Glutamatergic neuron (in vitro differentiated cells): ENCODE results near the gene KIR2DL4. TPM values are rescaled to one million over a fixed set of nuclear protein-coding genes. Genes with fewer than 3 reads are reported as not detected.
"Not testable (repeated sequence)": the region's sequence is repeated elsewhere in the genome, so short reads cannot be mapped to it uniquely, and the experiment has no call there.

Experiments used
- DNase-seq: peaks from one replicate; pipeline ENCODE4 v3.0.0; 2022
- H3K27ac Mint-ChIP-seq: one replicate; pipeline ENCODE4 v1.8.0; 2020; ENCODE audit warnings: mild to moderate bottlenecking, mixed read lengths, inconsistent platforms; ENCODE audit not compliant: unreplicated experiment
- H3K27me3 Mint-ChIP-seq: one replicate; pipeline ENCODE4 v1.8.0; 2020; ENCODE audit warnings: mild to moderate bottlenecking, moderate library complexity, mixed read lengths, inconsistent platforms; ENCODE audit not compliant: unreplicated experiment
- H3K36me3 Mint-ChIP-seq: one replicate; pipeline ENCODE4 v1.8.0; 2020; ENCODE audit warnings: mild to moderate bottlenecking, mixed read lengths, inconsistent platforms; ENCODE audit not compliant: unreplicated experiment
- H3K4me1 Mint-ChIP-seq: one replicate; pipeline ENCODE4 v1.8.0; 2020; ENCODE audit warnings: mild to moderate bottlenecking, low read depth, mixed read lengths, inconsistent platforms; ENCODE audit not compliant: unreplicated experiment
- H3K4me3 Mint-ChIP-seq: one replicate; pipeline ENCODE4 v1.8.0; 2020; ENCODE audit warnings: mild to moderate bottlenecking, mixed read lengths, inconsistent platforms; ENCODE audit not compliant: unreplicated experiment
- H3K9me3 Mint-ChIP-seq: one replicate; pipeline ENCODE4 v1.8.0; 2020; ENCODE audit warnings: mild to moderate bottlenecking, moderate library complexity, mixed read lengths, inconsistent platforms; ENCODE audit not compliant: unreplicated experiment
- CTCF ChIP-seq: fragments of 200-600 bp; sonication (generic); IDR thresholded peaks from one replicate; pipeline ENCODE4 v1.5.0; 2021; ENCODE audit not compliant: partially characterized antibody, unreplicated experiment
- total RNA-seq: library from RNA; stranded (reverse); fragmentation: NEBNext Ultra II Directional; extraction: Animal tissue kit (Norgen Biotek cat#: 25700); gene quantifications from one replicate; pipeline ENCODE4 v1.2.1, GENCODE V29; 2021; ENCODE audit not compliant: unreplicated experiment

Gene KIR2DL4
- total RNA-seq, 1 donor from 2014 or later, result not detected

- peaks cover 15% of the 10 kb centered on the region for H3K9me3 Mint-ChIP-seq
- H3K4me3 Mint-ChIP-seq, H3K27me3 Mint-ChIP-seq: not testable (repeated sequence)
Measured at GRCh38 chr19:54843171-54843570, 39.8 kb downstream of the KIR2DL4 start.

GRCh38 chr19:54850061-54850640, 46.7 kb downstream of the KIR2DL4 start, which contains the start of gene KIR3DL2:
Gene KIR3DL2, plus strand, starts transcription at chr19:54850443. Its CDS starts 33 bp downstream, at chr19:54850476.
- H3K9me3 Mint-ChIP-seq, result peaks cover 24% of the 10 kb centered on the region
- H3K36me3 Mint-ChIP-seq, result peaks cover 15% of the 10 kb centered on the region

More at GRCh38 chr19:54843171-54843570, 39.8 kb downstream of the KIR2DL4 start:
- H3K4me1 Mint-ChIP-seq, DNase-seq, H3K27ac Mint-ChIP-seq: not testable (repeated sequence)
- peaks cover 13% of the 10 kb centered on the region for H3K36me3 Mint-ChIP-seq

GRCh38 chr19:54850930-54851329, 47.5 kb downstream of the KIR2DL4 start:
- DNase-seq, result no peak
- no peak for TF ChIP-seq CTCF
- Mint-ChIP-seq H3K27me3 (peaks cover 8% of the 10 kb centered on the region), H3K4me3 (no peak overlapping the region), H3K4me1 (no peaks in the 10 kb centered on the region), H3K27ac (no peak overlapping the region), H3K36me3 (peaks cover 17% of the 10 kb centered on the region), H3K9me3 (peaks cover 23% of the 10 kb centered on the region)

More at GRCh38 chr19:54850061-54850640, 46.7 kb downstream of the KIR2DL4 start, which contains the start of gene KIR3DL2:
- H3K4me1 Mint-ChIP-seq, H3K4me3 Mint-ChIP-seq, H3K27me3 Mint-ChIP-seq, DNase-seq, H3K27ac Mint-ChIP-seq: not testable (repeated sequence)

GRCh38 chr19:54851353-54851752, 47.9 kb downstream of the KIR2DL4 start:
- H3K27ac Mint-ChIP-seq, result no peak overlapping the region
- H3K4me3 Mint-ChIP-seq, result no peak overlapping the region
- peaks cover 17% of the 10 kb centered on the region for H3K36me3 Mint-ChIP-seq
- no peak for DNase-seq
- H3K4me1 Mint-ChIP-seq, result no peaks in the 10 kb centered on the region
- TF ChIP-seq CTCF, result no peak
- H3K9me3 Mint-ChIP-seq, result peaks cover 22% of the 10 kb centered on the region
- H3K27me3 Mint-ChIP-seq, result peaks cover 8% of the 10 kb centered on the region

- not testable (repeated sequence) for H3K4me3 Mint-ChIP-seq, H3K27me3 Mint-ChIP-seq, DNase-seq, H3K4me1 Mint-ChIP-seq, H3K27ac Mint-ChIP-seq, H3K36me3 Mint-ChIP-seq
- peaks cover 15% of the 10 kb centered on the region for H3K9me3 Mint-ChIP-seq
Measured at GRCh38 chr19:54855241-54855640, 51.8 kb downstream of the KIR2DL4 start.

GRCh38 chr19:54858476-54858875, 55.1 kb downstream of the KIR2DL4 start:
- not testable (repeated sequence) for H3K36me3 Mint-ChIP-seq, H3K4me3 Mint-ChIP-seq, H3K9me3 Mint-ChIP-seq, H3K27ac Mint-ChIP-seq, DNase-seq, H3K27me3 Mint-ChIP-seq, H3K4me1 Mint-ChIP-seq

- not testable (repeated sequence) for H3K4me3 Mint-ChIP-seq, H3K27me3 Mint-ChIP-seq, H3K36me3 Mint-ChIP-seq, DNase-seq, H3K27ac Mint-ChIP-seq, H3K9me3 Mint-ChIP-seq, H3K4me1 Mint-ChIP-seq
Measured at GRCh38 chr19:54859421-54859820, 56.0 kb downstream of the KIR2DL4 start.

GRCh38 chr19:54863459-54863858, 60.0 kb downstream of the KIR2DL4 start:
- not testable (repeated sequence) for H3K27me3 Mint-ChIP-seq, H3K36me3 Mint-ChIP-seq, H3K9me3 Mint-ChIP-seq, H3K4me1 Mint-ChIP-seq, H3K27ac Mint-ChIP-seq, H3K4me3 Mint-ChIP-seq, DNase-seq

Other genes with a start within 250 kb of the KIR2DL4 start
- gene LILRA2, start 229.8 kb upstream of the KIR2DL4 start, total RNA-seq, result not detected
- gene LILRA1, start 210.0 kb upstream of the KIR2DL4 start, total RNA-seq, result not detected
- gene LILRB1, start 173.1 kb upstream of the KIR2DL4 start, total RNA-seq, result 0.22 TPM
- 0.44 TPM for gene LILRB4, start 140.6 kb upstream of the KIR2DL4 start, total RNA-seq
- not detected for gene KIR3DL3, start 79.2 kb upstream of the KIR2DL4 start, total RNA-seq
- not detected for gene KIR2DL3, start 65.1 kb upstream of the KIR2DL4 start, total RNA-seq
- gene KIR2DL1, start 33.8 kb upstream of the KIR2DL4 start, total RNA-seq, result not detected
- gene KIR3DL1, start 12.9 kb downstream of the KIR2DL4 start, total RNA-seq, result not detected
- not detected for gene KIR2DS4, start 29.1 kb downstream of the KIR2DL4 start, total RNA-seq
- gene KIR3DL2, start 46.8 kb downstream of the KIR2DL4 start, total RNA-seq, result not detected
- gene FCAR, start 70.6 kb downstream of the KIR2DL4 start, total RNA-seq, result not detected
- gene NCR1, start 102.5 kb downstream of the KIR2DL4 start, total RNA-seq, result not detected
- not detected for gene NLRP7, start 143.9 kb downstream of the KIR2DL4 start, total RNA-seq
- 34.2 TPM for gene NLRP2, start 162.8 kb downstream of the KIR2DL4 start, total RNA-seq
- gene GP6, start 234.7 kb downstream of the KIR2DL4 start, total RNA-seq, result 0.42 TPM